Parathyroid adenoma (tissue), 2 donors: ENCODE measurements around the gene FOXJ3.

Source experiments
- H2AFZ ChIP-seq: fragments of 300-600 bp; sonication (generic); one replicate; pipeline ENCODE4 v1.7.0; 2017; ENCODE audit warnings: antibody characterized with exemption, mild to moderate bottlenecking
- H3K27ac ChIP-seq: fragments of 300-600 bp; sonication (generic); one replicate; pipeline ENCODE4 v1.7.0; 2017
- H3K27me3 ChIP-seq: fragments of 300-600 bp; sonication (generic); one replicate; pipeline ENCODE4 v1.7.0; 2017; ENCODE audit warnings: low read length; ENCODE audit not compliant: control insufficient read depth, insufficient read depth
- H3K36me3 ChIP-seq: fragments of 300-600 bp; sonication (generic); one replicate; pipeline ENCODE4 v1.7.0; 2017; ENCODE audit warnings: low read length; ENCODE audit not compliant: control insufficient read depth, insufficient read depth
- H3K4me1 ChIP-seq: fragments of 300-600 bp; sonication (generic); one replicate; pipeline ENCODE4 v1.7.0; 2017; ENCODE audit warnings: control low read depth
- H3K4me2 ChIP-seq: fragments of 300-600 bp; sonication (generic); one replicate; pipeline ENCODE4 v1.7.0; 2017; ENCODE audit warnings: low read length
- H3K4me3 ChIP-seq: fragments of 300-600 bp; sonication (generic); one replicate; pipeline ENCODE4 v1.7.0; 2017; ENCODE audit warnings: low read depth, low read length
- H3K79me2 ChIP-seq: fragments of 300-600 bp; sonication (generic); one replicate; pipeline ENCODE4 v1.7.0; 2017; ENCODE audit warnings: control low read depth
- H3K9ac ChIP-seq: fragments of 300-600 bp; sonication (generic); one replicate; pipeline ENCODE4 v1.7.0; 2017; ENCODE audit warnings: mild to moderate bottlenecking
- H3K9me3 ChIP-seq: fragments of 300-600 bp; sonication (generic); one replicate; pipeline ENCODE4 v1.7.0; 2017; ENCODE audit warnings: low read length; ENCODE audit not compliant: control insufficient read depth
- CTCF ChIP-seq: fragments of 300-600 bp; sonication (generic); IDR thresholded peaks from one replicate; pipeline ENCODE4 v1.7.0; 2017; ENCODE audit warnings: antibody characterized with exemption, mild to moderate bottlenecking
- donor health status: primary hyperparathyroidism.

The FOXJ3 gene

GRCh38 chr1:42324398-42325013 lies 10.5 kb downstream of the FOXJ3 start:
- H3K9me3 ChIP-seq: no peaks in the 10 kb centered on the region
- H3K4me2 ChIP-seq: no peak overlapping the region
- H3K4me3 ChIP-seq: no peak overlapping the region
- peaks cover 20% of the 10 kb centered on the region for H3K79me2 ChIP-seq
- no peaks in the 10 kb centered on the region for H3K36me3 ChIP-seq
- H3K9ac ChIP-seq: no peak overlapping the region
- H3K4me1 ChIP-seq: peaks cover 3% of the 10 kb centered on the region
- TF ChIP-seq CTCF: no peak
- no peak overlapping the region for H3K27ac ChIP-seq
- no peak overlapping the region for H2AFZ ChIP-seq
- H3K27me3 ChIP-seq: no peaks in the 10 kb centered on the region

GRCh38 chr1:42323551-42323950 lies 11.5 kb downstream of the FOXJ3 start:
- no peak overlapping the region for H3K4me3 ChIP-seq
- H3K79me2 ChIP-seq: peaks cover 16% of the 10 kb centered on the region
- no peak for TF ChIP-seq CTCF
- no peak overlapping the region for H3K9ac ChIP-seq
- no peak overlapping the region for H3K27ac ChIP-seq
- no peak overlapping the region for H3K4me2 ChIP-seq
- no peak overlapping the region for H2AFZ ChIP-seq
- no peaks in the 10 kb centered on the region for H3K27me3 ChIP-seq
- H3K9me3 ChIP-seq: no peaks in the 10 kb centered on the region
- peaks cover 3% of the 10 kb centered on the region for H3K4me1 ChIP-seq
- no peaks in the 10 kb centered on the region for H3K36me3 ChIP-seq

- H3K4me3 ChIP-seq: no peak overlapping the region
- H3K27ac ChIP-seq: no peak overlapping the region
- no peak overlapping the region for H2AFZ ChIP-seq
- no peaks in the 10 kb centered on the region for H3K27me3 ChIP-seq
- H3K4me2 ChIP-seq: no peak overlapping the region
- no peak for TF ChIP-seq CTCF
- no peaks in the 10 kb centered on the region for H3K36me3 ChIP-seq
- H3K79me2 ChIP-seq: peaks cover 9% of the 10 kb centered on the region
- H3K9ac ChIP-seq: no peak overlapping the region
- H3K4me1 ChIP-seq: peaks cover 3% of the 10 kb centered on the region
- no peaks in the 10 kb centered on the region for H3K9me3 ChIP-seq
Measured at GRCh38 chr1:42322577-42322976, 12.5 kb downstream of the FOXJ3 start.

- Histone ChIP-seq H3K4me2 (no peak overlapping the region), H3K27me3 (no peaks in the 10 kb centered on the region), H3K27ac (no peak overlapping the region), H2AFZ (no peak overlapping the region), H3K9me3 (no peaks in the 10 kb centered on the region), H3K9ac (no peak overlapping the region), H3K36me3 (no peaks in the 10 kb centered on the region), H3K4me1 (peaks cover 3% of the 10 kb centered on the region), H3K79me2 (peaks cover 5% of the 10 kb centered on the region), H3K4me3 (no peak overlapping the region)
- no peak for TF ChIP-seq CTCF
Measured at GRCh38 chr1:42321731-42322130, 13.3 kb downstream of the FOXJ3 start.

- H3K9me3 ChIP-seq: no peaks in the 10 kb centered on the region
- no peak overlapping the region for H3K27ac ChIP-seq
- H3K27me3 ChIP-seq: no peaks in the 10 kb centered on the region
- H3K79me2 ChIP-seq: peaks cover 8% of the 10 kb centered on the region
- no peak overlapping the region for H3K9ac ChIP-seq
- H3K36me3 ChIP-seq: no peaks in the 10 kb centered on the region
- TF ChIP-seq CTCF: no peak
- H3K4me2 ChIP-seq: peak overlapping the region; percentile 16
- H2AFZ ChIP-seq: no peak overlapping the region
- no peak overlapping the region for H3K4me3 ChIP-seq
- peaks cover 3% of the 10 kb centered on the region for H3K4me1 ChIP-seq
Measured at GRCh38 chr1:42320708-42321107, 14.3 kb downstream of the FOXJ3 start.
